HG03378 (cell line): ENCODE measurements around the gene KRT15.
"Not testable (repeated sequence)": the region's sequence is repeated elsewhere in the genome, so short reads cannot be mapped to it uniquely, and the experiment has no call there.

Experiments
- ATAC-seq: cut with Tn5 transposase; IDR thresholded peaks from one replicate; pipeline ENCODE4 v1.9.1; 2021; ENCODE audit warnings: mild to moderate bottlenecking, moderate library complexity; ENCODE audit not compliant: unreplicated experiment

The KRT15 gene

GRCh38 chr17:41544935-41545334 lies 26.2 kb upstream of the KRT15 start:
- ATAC-seq, result no peak

- ATAC-seq, result no peak
These were observed 25.8 kb upstream of the KRT15 start for GRCh38 chr17:41544491-41544892.

GRCh38 chr17:41542786-41543185 lies 24.1 kb upstream of the KRT15 start:
- not testable (repeated sequence) for ATAC-seq

- ATAC-seq, result no peak
These were observed 23.7 kb upstream of the KRT15 start for GRCh38 chr17:41542357-41542756.

- no peak for ATAC-seq
These were observed 22.4 kb upstream of the KRT15 start for GRCh38 chr17:41540921-41541625.

GRCh38 chr17:41539979-41540701 lies 21.4 kb upstream of the KRT15 start:
- no peak for ATAC-seq

- no peak for ATAC-seq
These were observed 20.4 kb upstream of the KRT15 start for GRCh38 chr17:41539071-41539492.

GRCh38 chr17:41538565-41538991 lies 19.9 kb upstream of the KRT15 start:
- no peak for ATAC-seq

GRCh38 chr17:41537990-41538389 lies 19.3 kb upstream of the KRT15 start:
- ATAC-seq, result no peak

GRCh38 chr17:41537614-41537954 lies 18.9 kb upstream of the KRT15 start:
- ATAC-seq, result no peak

GRCh38 chr17:41536741-41537613 lies 18.3 kb upstream of the KRT15 start:
- no peak for ATAC-seq

- no peak for ATAC-seq
These were observed 17.2 kb upstream of the KRT15 start for GRCh38 chr17:41535764-41536481.

GRCh38 chr17:41534899-41535546 lies 16.3 kb upstream of the KRT15 start:
- ATAC-seq, result no peak

- ATAC-seq, result no peak
These were observed 14.9 kb upstream of the KRT15 start for GRCh38 chr17:41533613-41534012.

- ATAC-seq, result no peak
These were observed 14.4 kb upstream of the KRT15 start for GRCh38 chr17:41532947-41533570.

- no peak for ATAC-seq
These were observed 13.3 kb upstream of the KRT15 start for GRCh38 chr17:41531993-41532392.

- ATAC-seq, result no peak
These were observed 11.7 kb upstream of the KRT15 start for GRCh38 chr17:41530062-41531048.

- no peak for ATAC-seq
These were observed 10.8 kb upstream of the KRT15 start for GRCh38 chr17:41529491-41529915.

- no peak for ATAC-seq
These were observed 10.3 kb upstream of the KRT15 start for GRCh38 chr17:41528959-41529353.
